Activated naive CD4-positive, alpha-beta T cell treated with anti-CD3 and anti-CD28 coated beads, Interleukin-2, amount 50 U/mL, for 24 hours (primary cell): ENCODE results near the gene GRIK3.

ENCODE experiments used
- H3K27ac Mint-ChIP-seq: one replicate; pipeline ENCODE4 v1.8.0; 2021; ENCODE audit warnings: mild to moderate bottlenecking, mixed read lengths
- H3K27me3 Mint-ChIP-seq: one replicate; pipeline ENCODE4 v1.8.0; 2021; ENCODE audit warnings: mixed read lengths
- H3K36me3 Mint-ChIP-seq: one replicate; pipeline ENCODE4 v1.8.0; 2021; ENCODE audit warnings: mixed read lengths
- H3K4me1 Mint-ChIP-seq: one replicate; pipeline ENCODE4 v1.8.0; 2021; ENCODE audit warnings: mixed read lengths
- H3K4me3 Mint-ChIP-seq: one replicate; pipeline ENCODE4 v1.8.0; 2021; ENCODE audit warnings: mild to moderate bottlenecking, mixed read lengths
- H3K9me3 Mint-ChIP-seq: one replicate; pipeline ENCODE4 v1.8.0; 2021; ENCODE audit warnings: mixed read lengths

The GRIK3 gene

DNA sequence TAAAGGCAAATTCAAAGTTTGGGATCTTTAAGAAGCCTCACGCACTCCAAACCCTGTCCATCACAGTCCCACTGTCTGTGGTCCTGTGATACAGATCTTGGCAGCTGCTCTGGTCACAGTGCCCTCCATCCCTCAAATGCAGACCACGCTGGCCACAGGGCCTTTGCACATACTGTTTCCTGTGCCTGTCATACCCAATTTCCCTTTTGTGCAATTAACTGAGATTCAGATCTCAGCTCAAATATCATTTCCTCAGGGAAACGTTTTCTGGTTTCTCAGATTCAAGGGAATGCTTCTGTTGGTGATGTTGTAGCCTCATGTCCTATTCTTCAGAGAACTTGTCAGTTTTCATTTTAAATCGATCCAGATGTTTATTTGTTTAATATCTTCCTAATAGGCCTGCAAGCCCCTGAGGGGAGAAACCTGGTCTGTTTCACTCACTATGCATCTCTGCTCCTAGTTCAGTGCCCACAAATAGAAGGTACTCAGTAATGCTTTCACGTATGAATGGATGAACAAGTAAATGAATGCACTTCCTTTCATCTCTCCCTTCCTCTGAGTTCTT lies 24.2 kb upstream of the GRIK3 start:
- Mint-ChIP-seq H3K9me3 (no peaks in the 10 kb centered on the region), H3K4me3 (no peak overlapping the region), H3K36me3 (no peaks in the 10 kb centered on the region), H3K27ac (no peak overlapping the region), H3K27me3 (peaks cover 4% of the 10 kb centered on the region), H3K4me1 (no peaks in the 10 kb centered on the region)

DNA sequence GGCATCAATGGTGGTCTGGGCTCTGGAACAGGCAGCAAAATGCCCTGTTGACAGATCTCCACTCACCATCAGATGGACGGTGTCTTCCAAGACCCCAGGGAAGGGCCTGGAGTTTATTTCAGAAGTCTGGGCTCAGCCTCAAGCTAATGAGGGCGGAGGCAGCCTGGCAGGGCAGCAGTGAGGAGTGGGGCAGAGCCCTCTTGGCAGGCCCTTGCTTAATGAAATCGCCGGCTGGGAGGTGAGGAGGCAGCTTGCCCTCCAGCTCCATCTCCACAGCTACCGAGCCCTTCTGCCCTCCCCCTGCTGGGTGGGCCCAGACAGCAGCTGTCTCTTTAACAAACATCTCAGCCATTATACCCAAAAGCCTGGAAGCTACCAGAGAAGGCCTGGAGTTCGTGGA lies 22.0 kb upstream of the GRIK3 start:
- Mint-ChIP-seq H3K4me1 (no peaks in the 10 kb centered on the region), H3K4me3 (no peak overlapping the region), H3K27me3 (peaks cover 4% of the 10 kb centered on the region), H3K27ac (no peak overlapping the region), H3K9me3 (no peaks in the 10 kb centered on the region), H3K36me3 (no peaks in the 10 kb centered on the region)

DNA sequence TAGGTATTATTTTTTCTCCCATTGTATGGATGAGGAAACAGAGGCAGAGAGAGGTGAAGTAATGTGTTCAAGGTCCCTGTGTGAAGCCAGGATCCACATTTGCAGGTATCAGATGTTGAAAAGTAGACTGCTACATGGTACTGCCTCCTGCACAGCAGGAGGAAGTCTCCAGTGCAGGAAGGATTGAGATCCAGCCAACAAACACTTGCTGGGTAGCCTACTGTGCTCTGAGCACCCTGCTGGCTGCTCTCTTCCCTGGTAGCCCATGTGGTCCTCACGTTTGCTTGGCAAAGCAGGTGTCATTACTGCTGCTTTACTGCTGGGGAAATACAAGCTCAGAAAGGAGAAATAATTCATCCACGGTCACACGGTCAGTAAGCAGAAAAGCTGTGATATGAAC lies 21.3 kb upstream of the GRIK3 start:
- Mint-ChIP-seq H3K4me1 (no peaks in the 10 kb centered on the region), H3K4me3 (no peak overlapping the region), H3K36me3 (no peaks in the 10 kb centered on the region), H3K27me3 (peaks cover 8% of the 10 kb centered on the region), H3K27ac (no peak overlapping the region), H3K9me3 (no peaks in the 10 kb centered on the region)

DNA sequence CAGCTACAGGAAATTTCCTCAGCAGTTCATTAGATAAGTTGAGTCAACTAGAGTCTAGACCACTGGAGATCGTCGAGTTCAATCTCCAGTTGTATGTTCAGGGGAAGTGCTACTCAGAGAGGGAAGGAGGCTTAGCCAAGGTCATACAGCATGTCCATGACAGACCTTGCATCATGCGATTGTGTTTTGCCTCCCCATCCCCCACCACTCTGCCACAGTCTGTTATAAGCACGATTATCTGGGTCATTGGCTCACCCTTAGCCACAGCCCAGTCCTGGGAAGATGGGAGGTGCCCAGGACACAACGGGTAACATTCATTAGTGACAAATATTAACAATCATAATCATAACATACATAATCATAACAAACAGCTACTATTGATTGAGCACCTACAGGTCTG lies 18.9 kb upstream of the GRIK3 start:
- no peaks in the 10 kb centered on the region for H3K9me3 Mint-ChIP-seq
- no peak overlapping the region for H3K4me3 Mint-ChIP-seq
- H3K27ac Mint-ChIP-seq, result no peak overlapping the region
- H3K4me1 Mint-ChIP-seq, result no peaks in the 10 kb centered on the region
- H3K27me3 Mint-ChIP-seq, result peaks cover 6% of the 10 kb centered on the region
- no peaks in the 10 kb centered on the region for H3K36me3 Mint-ChIP-seq

DNA sequence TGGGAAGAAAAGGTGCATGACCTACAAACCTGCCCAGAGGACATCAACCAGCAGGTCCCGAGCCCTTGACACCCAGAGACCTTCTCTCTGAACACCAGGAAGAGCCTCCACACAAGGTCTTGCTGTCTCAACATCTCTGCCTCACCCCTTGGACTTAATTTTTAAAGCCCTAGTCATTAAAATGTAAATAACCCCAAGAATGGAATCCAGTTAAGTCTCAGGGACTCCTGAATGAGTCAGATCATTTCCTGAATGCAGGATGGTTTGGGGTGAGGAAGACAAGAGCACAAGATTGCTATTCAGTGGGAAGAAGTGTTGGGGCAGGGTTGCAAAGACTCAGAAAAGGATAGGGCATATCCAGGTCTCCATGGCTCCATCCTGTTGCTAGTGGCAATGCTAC lies 17.8 kb upstream of the GRIK3 start:
- H3K4me1 Mint-ChIP-seq, result no peaks in the 10 kb centered on the region
- no peak overlapping the region for H3K4me3 Mint-ChIP-seq
- no peaks in the 10 kb centered on the region for H3K36me3 Mint-ChIP-seq
- no peaks in the 10 kb centered on the region for H3K9me3 Mint-ChIP-seq
- no peak overlapping the region for H3K27ac Mint-ChIP-seq
- H3K27me3 Mint-ChIP-seq, result peaks cover 6% of the 10 kb centered on the region

DNA sequence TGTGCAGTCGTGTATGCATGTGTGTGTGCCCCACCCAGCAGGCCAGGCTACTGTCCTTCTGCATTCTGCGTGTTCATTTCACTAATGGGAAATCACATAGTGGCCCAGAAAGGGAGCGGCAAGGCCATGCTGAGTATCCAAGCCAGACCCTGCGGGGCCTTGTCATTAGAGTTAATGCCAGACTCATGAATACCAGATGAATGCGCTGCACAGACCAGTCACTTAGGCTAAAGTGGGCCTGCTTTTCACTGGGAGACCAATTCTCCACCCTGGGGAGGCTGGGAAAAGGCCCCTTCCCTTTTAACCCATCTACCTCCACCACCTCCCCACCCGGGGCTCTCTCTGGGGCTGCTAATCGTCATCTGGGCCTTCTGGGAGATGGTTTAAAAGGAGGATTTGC lies 17.0 kb upstream of the GRIK3 start:
- Mint-ChIP-seq H3K27ac (no peak overlapping the region), H3K9me3 (no peaks in the 10 kb centered on the region), H3K4me3 (no peak overlapping the region)

DNA sequence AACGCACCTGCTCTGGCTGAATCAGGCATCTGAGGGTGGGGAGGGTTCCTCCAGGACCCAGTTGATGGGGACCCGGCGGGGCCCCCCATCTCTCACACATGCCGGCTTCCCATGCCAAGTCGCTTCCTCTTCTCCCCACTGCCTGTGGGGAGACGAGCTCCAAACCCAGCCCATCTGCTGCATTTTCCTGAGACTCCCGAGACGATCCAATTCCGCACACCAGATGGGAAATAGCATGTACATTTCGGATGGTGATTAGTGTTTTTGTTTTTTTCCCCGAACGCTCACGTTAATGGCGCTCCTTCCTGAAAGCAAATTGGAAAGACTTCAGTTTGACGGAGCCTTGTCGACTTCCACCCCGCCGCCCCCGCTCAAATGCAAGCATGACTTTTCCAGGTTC lies 13.2 kb upstream of the GRIK3 start:
- H3K27ac Mint-ChIP-seq, result no peak overlapping the region

More for the DNA sequence above, 17.0 kb upstream of the GRIK3 start:
- Mint-ChIP-seq H3K27me3 (peaks cover 6% of the 10 kb centered on the region), H3K4me1 (no peaks in the 10 kb centered on the region), H3K36me3 (no peaks in the 10 kb centered on the region)

DNA sequence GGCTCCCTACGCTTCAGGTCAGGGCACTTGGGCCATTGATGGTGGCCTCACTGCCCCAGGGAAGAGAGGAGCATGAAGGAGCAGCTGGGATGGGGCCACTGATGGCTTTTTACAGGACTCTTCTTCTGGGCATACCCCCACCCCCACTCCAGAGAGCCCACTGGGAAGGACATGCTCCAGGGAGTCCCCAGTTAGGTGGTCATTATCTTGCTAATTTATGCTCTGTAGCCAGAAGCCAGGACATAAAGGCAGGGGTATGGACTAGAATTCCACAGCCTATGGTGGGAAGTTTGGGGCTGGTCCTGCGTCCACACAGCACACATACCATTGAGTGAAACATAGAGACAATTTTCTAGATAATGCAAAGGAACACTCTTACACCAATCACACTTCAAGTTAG lies 8.8 kb upstream of the GRIK3 start:
- no peaks in the 10 kb centered on the region for H3K9me3 Mint-ChIP-seq
- no peaks in the 10 kb centered on the region for H3K36me3 Mint-ChIP-seq
- peaks cover 40% of the 10 kb centered on the region for H3K27me3 Mint-ChIP-seq
- H3K4me3 Mint-ChIP-seq, result no peak overlapping the region
- H3K27ac Mint-ChIP-seq, result no peak overlapping the region
- no peaks in the 10 kb centered on the region for H3K4me1 Mint-ChIP-seq

More for the DNA sequence above, 13.2 kb upstream of the GRIK3 start:
- Mint-ChIP-seq H3K36me3 (no peaks in the 10 kb centered on the region), H3K4me3 (no peak overlapping the region), H3K27me3 (peaks cover 15% of the 10 kb centered on the region), H3K4me1 (no peaks in the 10 kb centered on the region), H3K9me3 (no peaks in the 10 kb centered on the region)

DNA sequence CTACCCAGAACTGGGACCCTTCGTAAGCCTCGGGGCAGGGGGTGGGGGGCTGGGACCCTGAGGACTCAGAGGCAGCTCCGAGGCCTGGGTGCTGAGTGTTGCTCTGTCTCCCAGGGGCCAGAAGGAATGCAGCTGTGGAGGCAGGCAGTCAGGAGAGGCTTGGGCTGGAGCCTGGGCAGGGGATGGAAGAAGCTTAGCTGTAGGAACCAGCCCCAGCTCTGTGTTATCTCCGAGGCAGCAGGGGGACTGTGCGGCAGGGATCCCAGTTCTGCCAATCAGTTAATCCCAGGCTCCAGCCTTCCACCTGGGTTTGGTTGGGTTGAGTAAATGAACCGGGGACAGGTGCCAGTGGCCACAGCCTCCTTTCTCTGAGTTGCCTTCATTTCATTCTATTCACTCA lies 8.2 kb upstream of the GRIK3 start:
- H3K4me3 Mint-ChIP-seq, result no peak overlapping the region
- H3K4me1 Mint-ChIP-seq, result no peaks in the 10 kb centered on the region
- no peaks in the 10 kb centered on the region for H3K36me3 Mint-ChIP-seq
- H3K27ac Mint-ChIP-seq, result no peak overlapping the region
- peaks cover 42% of the 10 kb centered on the region for H3K27me3 Mint-ChIP-seq
- H3K9me3 Mint-ChIP-seq, result no peaks in the 10 kb centered on the region

DNA sequence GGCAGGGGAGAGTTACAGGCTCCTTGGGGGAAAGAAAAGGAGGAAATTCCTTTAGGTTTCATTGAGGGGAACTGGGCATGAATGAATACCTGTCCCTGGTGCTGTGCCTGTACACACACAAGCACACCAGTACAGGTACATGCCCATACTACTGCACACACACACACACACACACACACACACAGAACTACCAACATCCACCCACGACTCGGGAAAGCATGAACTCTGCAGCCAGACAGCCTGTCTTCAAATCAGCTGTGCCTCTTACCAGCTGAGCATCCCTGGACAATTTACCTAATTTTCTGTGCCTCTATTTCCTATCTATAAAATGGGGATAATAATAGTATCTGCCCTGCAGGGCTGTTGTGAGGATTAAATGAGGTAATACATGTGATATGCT lies 7.2 kb upstream of the GRIK3 start:
- Mint-ChIP-seq H3K4me3 (no peak overlapping the region), H3K27ac (no peak overlapping the region), H3K4me1 (no peaks in the 10 kb centered on the region), H3K27me3 (peaks cover 45% of the 10 kb centered on the region), H3K36me3 (no peaks in the 10 kb centered on the region), H3K9me3 (no peaks in the 10 kb centered on the region)

- H3K27me3 Mint-ChIP-seq, result peaks cover 48% of the 10 kb centered on the region
- no peak overlapping the region for H3K27ac Mint-ChIP-seq
- no peaks in the 10 kb centered on the region for H3K9me3 Mint-ChIP-seq
- H3K4me3 Mint-ChIP-seq, result no peak overlapping the region
- peaks cover 3% of the 10 kb centered on the region for H3K4me1 Mint-ChIP-seq
- no peaks in the 10 kb centered on the region for H3K36me3 Mint-ChIP-seq
These were observed 6.5 kb upstream of the GRIK3 start for GRCh38 chr1:37040773-37041172.

GRCh38 chr1:37040261-37040660 lies 5.9 kb upstream of the GRIK3 start:
- Mint-ChIP-seq H3K36me3 (no peaks in the 10 kb centered on the region), H3K4me1 (peaks cover 3% of the 10 kb centered on the region), H3K4me3 (no peak overlapping the region), H3K9me3 (no peaks in the 10 kb centered on the region), H3K27ac (no peak overlapping the region), H3K27me3 (peaks cover 52% of the 10 kb centered on the region)

GRCh38 chr1:37038227-37039093 lies 4.1 kb upstream of the GRIK3 start:
- no peaks in the 10 kb centered on the region for H3K36me3 Mint-ChIP-seq
- H3K4me1 Mint-ChIP-seq, result peaks cover 3% of the 10 kb centered on the region
- H3K27ac Mint-ChIP-seq, result no peak overlapping the region
- H3K4me3 Mint-ChIP-seq, result no peak overlapping the region
- peaks cover 51% of the 10 kb centered on the region for H3K27me3 Mint-ChIP-seq
- H3K9me3 Mint-ChIP-seq, result no peaks in the 10 kb centered on the region

DNA sequence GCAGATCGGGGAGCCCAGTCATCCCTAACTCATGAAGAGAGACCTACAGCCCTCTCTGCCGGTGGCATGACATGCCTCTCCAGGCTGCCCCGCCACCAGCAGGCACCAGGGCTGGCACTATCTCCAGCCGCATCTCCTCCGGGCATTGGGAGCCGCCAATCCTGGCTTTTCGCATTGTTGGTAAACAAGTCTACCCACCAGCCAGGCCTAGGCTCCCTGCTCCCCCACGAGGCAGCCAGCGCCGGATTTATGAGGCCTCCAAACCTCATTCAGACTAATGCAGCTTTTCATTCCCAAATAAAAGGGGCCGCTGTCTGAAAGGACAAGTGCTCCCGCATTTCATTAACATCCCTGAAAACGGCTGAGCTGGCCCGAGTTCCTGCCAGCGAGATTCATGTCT lies 3.4 kb upstream of the GRIK3 start:
- Mint-ChIP-seq H3K27ac (no peak overlapping the region), H3K4me1 (peaks cover 3% of the 10 kb centered on the region), H3K9me3 (no peaks in the 10 kb centered on the region), H3K36me3 (no peaks in the 10 kb centered on the region), H3K4me3 (no peak overlapping the region), H3K27me3 (peaks cover 49% of the 10 kb centered on the region)

- H3K4me1 Mint-ChIP-seq, result peaks cover 3% of the 10 kb centered on the region
- no peak overlapping the region for H3K4me3 Mint-ChIP-seq
- H3K27me3 Mint-ChIP-seq, result peaks cover 50% of the 10 kb centered on the region
These were observed 2.3 kb upstream of the GRIK3 start for GRCh38 chr1:37036667-37037053.

GRCh38 chr1:37035796-37036666 lies 1.7 kb upstream of the GRIK3 start:
- H3K36me3 Mint-ChIP-seq, result no peaks in the 10 kb centered on the region
- H3K27ac Mint-ChIP-seq, result no peak overlapping the region
- peaks cover 48% of the 10 kb centered on the region for H3K27me3 Mint-ChIP-seq
- peaks cover 3% of the 10 kb centered on the region for H3K4me1 Mint-ChIP-seq
- no peaks in the 10 kb centered on the region for H3K9me3 Mint-ChIP-seq
- H3K4me3 Mint-ChIP-seq, result no peak overlapping the region

More at GRCh38 chr1:37036667-37037053, 2.3 kb upstream of the GRIK3 start:
- Mint-ChIP-seq H3K36me3 (no peaks in the 10 kb centered on the region), H3K27ac (no peak overlapping the region), H3K9me3 (no peaks in the 10 kb centered on the region)
